K562 (cell line): ENCODE data around the gene PPP2R5A. TPM values are rescaled to one million over a fixed set of nuclear protein-coding genes. Genes with fewer than 3 reads are reported as not detected.
A peak's percentile ranks its signal among the peaks of the same experiment; 100 is the strongest.

Experiments used
- FOXK2 ChIP-seq, 2 experiments: fragments of 450-650 bp; IDR thresholded peaks in 1 of 2; conservative IDR thresholded peaks in 1 of 2; 2 replicates each; pipeline ENCODE4 v1.6.1; 2016; ENCODE audit warnings: low read depth in 2 of 2, mild to moderate bottlenecking in 1 of 2
- MCM2 ChIP-seq: fragments of 450-650 bp; IDR thresholded peaks from 2 replicates; pipeline ENCODE4 v1.6.1; 2017; ENCODE audit warnings: low read depth, mild to moderate bottlenecking
- MTA2 ChIP-seq: fragments of 450-650 bp; IDR thresholded peaks from 2 replicates; pipeline ENCODE4 v1.6.1; 2016; ENCODE audit warnings: low read depth
- NCOR1 ChIP-seq: fragments of 450-650 bp; IDR thresholded peaks from 2 replicates; pipeline ENCODE4 v1.6.1; 2016; ENCODE audit warnings: mild to moderate bottlenecking, moderate library complexity
- RFX7 ChIP-seq: fragments of 250-450 bp; sonication (Bioruptor Pico); IDR thresholded peaks from 2 replicates; pipeline ENCODE4 v1.5.1; 2021; ENCODE audit warnings: mild to moderate bottlenecking
- SMC3 ChIP-seq: conservative IDR thresholded peaks from 2 replicates; pipeline ENCODE4 v1.6.1; 2011; ENCODE audit warnings: low read depth, low read length, improper control_type of control experiment; ENCODE audit not compliant: insufficient read depth
- SREBF2 ChIP-seq: sonication (generic); formaldehyde crosslinking; IDR thresholded peaks from 2 replicates; pipeline ENCODE4 v1.4.0; 2020; ENCODE audit warnings: mild to moderate bottlenecking, missing genetic modification reagents
- TOE1 ChIP-seq, 2 experiments: fragments of 450-650 bp in 1 of 2; sonication (generic) in 1 of 2; formaldehyde crosslinking in 1 of 2; IDR thresholded peaks; 2 replicates each; pipeline versions ENCODE4 v1.7.1 to v1.8.0; 2016 to 2022; ENCODE audit warnings: borderline replicate concordance in 2 of 2, mild to moderate bottlenecking in 2 of 2, antibody characterized with exemption in 1 of 2, inconsistent platforms in 1 of 2, low read depth in 1 of 2, missing genetic modification reagents in 1 of 2, moderate library complexity in 1 of 2
- ZNF232 ChIP-seq: sonication (generic); formaldehyde crosslinking; IDR thresholded peaks from 2 replicates; pipeline ENCODE4 v1.8.0; 2022; ENCODE audit warnings: mild to moderate bottlenecking, missing genetic modification reagents
- polyA plus RNA-seq, 8 experiments: library from polyadenylated mRNA; depleted of rRNA in 4 of 8; stranded (reverse) in 5 of 8; unstranded in 3 of 8; fragments of >200 nt; fragmentation: Nextera tagmentation in 2 of 8; fragmentation: Illumina TruSeq in 1 of 8; extraction: Ambion mirVana in 2 of 8; extraction: Trizol in 1 of 8; gene quantifications; 2 replicates each; pipeline versions ENCODE4 v1.2.1 to v1.2.3, GENCODE V29; 2011 to 2014; ENCODE audit warnings: inconsistent platforms in 1 of 8, missing spikeins in 1 of 8
- total RNA-seq, 7 experiments: library from RNA; depleted of rRNA in 6 of 7; stranded (reverse); fragments of >200 nt in 6 of 7; fragmentation: Illumina TruSeq in 2 of 7; extraction: Trizol in 2 of 7; gene quantifications; 2 replicates each; pipeline versions ENCODE4 v1.2.1 to v1.2.3, GENCODE V29; 2011 to 2021; ENCODE audit warnings: low replicate concordance in 1 of 7
- TF ChIP-seq, protein P1 (sequence below): fragments of 250-450 bp; sonication (Bioruptor Pico); IDR thresholded peaks from 2 replicates; pipeline ENCODE4 v1.5.0; 2021; ENCODE audit warnings: mild to moderate bottlenecking, moderate library complexity
- TF ChIP-seq, protein P2 (sequence below), 2 experiments: fragments of 450-650 bp; formaldehyde crosslinking in 1 of 2; IDR thresholded peaks; 2 replicates each; pipeline versions ENCODE4 v1.4.0 to v1.6.1; 2014 to 2020; ENCODE audit warnings: mild to moderate bottlenecking in 2 of 2, borderline replicate concordance in 1 of 2, low read depth in 1 of 2
- TF ChIP-seq, protein P3 (sequence below): fragments of 450-650 bp; IDR thresholded peaks from 2 replicates; pipeline ENCODE4 v1.6.1; 2018; ENCODE audit warnings: mild to moderate bottlenecking, low read depth; ENCODE audit not compliant: partially characterized antibody
- TF ChIP-seq, protein P4 (sequence below): sonication (generic); formaldehyde crosslinking; IDR thresholded peaks from 2 replicates; pipeline ENCODE4 v1.9.0; 2022; ENCODE audit warnings: mild to moderate bottlenecking, missing genetic modification reagents

The PPP2R5A gene
- total and polyA plus RNA-seq, 9 of the 15 experiments (the other 6 are each of a cell fraction or from before 2014, with no cell fraction given) = 26.9 to 106 (median 64.3) TPM

DNA sequence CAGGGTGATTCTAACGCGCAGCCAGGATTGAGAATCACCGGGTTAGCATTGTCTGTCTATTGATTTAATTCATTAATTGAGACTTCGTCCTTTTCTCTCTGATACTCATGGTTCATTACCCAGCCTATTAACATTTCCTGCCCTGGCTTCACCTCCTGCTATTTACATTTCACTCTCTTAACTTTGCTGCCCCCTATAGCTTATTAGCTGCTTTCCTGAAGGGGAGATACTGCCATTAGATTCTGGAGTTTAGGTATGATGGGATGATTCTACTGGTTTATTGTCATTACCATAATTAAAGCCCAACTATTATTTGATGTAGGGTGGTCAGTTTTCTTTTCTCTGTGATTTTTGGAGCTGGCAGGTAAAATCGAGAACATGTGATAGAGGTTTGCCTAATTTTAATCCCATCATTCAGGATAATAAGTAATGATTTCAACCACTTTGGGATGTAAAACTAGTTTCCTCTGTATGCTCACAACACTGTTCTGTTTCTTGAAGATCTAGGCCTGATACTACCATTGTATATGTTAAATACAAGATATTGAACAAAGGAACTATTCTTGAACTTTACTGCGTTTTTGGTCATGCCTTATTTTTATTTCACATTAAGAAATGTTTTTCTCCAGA, 6.4 kb downstream of the PPP2R5A start (continued):
- TF ChIP-seq MTA2 = no peak
- peak; percentile 53; the same call in 1 of the 2 replicates for TF ChIP-seq SMC3
- TF ChIP-seq, protein P1, sequence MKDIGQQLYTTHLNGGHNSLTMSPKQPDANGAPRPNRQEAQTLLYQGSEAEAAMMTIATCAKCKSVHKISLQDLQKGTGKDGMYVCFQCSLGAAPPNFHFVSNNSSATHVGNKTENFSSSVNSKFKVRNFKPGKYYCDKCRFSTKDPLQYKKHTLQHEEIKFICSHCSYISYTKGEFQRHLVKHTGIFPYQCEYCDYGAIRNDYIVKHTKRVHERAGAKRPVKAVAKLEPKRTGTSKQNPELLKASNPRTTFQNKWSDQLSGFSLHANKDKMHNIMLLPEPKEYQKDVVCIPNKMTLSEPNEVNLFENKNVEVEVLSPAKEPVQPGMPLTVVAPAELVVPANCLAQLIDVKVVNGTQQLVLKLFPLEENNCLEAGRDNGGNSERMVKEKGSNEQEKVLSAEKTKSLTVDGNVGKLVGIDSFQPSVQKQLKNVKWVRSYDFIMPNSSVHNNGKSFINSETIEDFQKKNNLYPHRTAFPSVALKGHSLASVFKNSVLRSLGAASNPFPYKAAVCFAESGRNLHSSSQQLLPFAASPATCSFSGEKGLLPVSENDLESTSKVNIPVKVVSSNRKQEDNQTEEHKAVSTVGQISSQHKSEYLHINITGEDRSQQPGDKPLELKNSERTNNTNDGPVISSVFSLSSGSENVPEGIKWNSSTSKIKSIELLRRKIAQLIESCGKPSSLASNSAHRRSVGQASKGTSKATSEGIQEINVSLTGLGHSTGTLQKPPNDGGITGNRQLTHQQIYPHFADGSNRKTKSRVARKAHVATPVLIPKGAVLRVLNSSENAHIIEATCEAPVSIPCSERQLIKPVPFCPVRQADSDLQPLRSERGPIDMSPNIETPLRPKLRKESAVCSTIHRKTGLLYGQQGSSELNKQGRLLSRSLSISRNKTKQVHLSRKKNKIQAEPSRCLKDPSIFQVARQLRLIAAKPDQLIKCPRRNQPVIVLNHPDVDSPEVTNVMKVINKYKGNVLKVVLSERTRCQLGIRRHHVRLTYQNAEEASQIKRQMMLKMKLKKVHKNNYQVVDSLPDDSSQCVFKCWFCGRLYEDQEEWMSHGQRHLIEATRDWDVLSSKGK = no peak
- TF ChIP-seq, protein P2, sequence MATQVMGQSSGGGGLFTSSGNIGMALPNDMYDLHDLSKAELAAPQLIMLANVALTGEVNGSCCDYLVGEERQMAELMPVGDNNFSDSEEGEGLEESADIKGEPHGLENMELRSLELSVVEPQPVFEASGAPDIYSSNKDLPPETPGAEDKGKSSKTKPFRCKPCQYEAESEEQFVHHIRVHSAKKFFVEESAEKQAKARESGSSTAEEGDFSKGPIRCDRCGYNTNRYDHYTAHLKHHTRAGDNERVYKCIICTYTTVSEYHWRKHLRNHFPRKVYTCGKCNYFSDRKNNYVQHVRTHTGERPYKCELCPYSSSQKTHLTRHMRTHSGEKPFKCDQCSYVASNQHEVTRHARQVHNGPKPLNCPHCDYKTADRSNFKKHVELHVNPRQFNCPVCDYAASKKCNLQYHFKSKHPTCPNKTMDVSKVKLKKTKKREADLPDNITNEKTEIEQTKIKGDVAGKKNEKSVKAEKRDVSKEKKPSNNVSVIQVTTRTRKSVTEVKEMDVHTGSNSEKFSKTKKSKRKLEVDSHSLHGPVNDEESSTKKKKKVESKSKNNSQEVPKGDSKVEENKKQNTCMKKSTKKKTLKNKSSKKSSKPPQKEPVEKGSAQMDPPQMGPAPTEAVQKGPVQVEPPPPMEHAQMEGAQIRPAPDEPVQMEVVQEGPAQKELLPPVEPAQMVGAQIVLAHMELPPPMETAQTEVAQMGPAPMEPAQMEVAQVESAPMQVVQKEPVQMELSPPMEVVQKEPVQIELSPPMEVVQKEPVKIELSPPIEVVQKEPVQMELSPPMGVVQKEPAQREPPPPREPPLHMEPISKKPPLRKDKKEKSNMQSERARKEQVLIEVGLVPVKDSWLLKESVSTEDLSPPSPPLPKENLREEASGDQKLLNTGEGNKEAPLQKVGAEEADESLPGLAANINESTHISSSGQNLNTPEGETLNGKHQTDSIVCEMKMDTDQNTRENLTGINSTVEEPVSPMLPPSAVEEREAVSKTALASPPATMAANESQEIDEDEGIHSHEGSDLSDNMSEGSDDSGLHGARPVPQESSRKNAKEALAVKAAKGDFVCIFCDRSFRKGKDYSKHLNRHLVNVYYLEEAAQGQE (IDR thresholded peaks at IDR 0.05; ENCODE audit: borderline replicate concordance) = peak; percentile 84
- TF ChIP-seq, protein P2 (CRISPR knock-in tag; IDR thresholded peaks at IDR 0.05; ENCODE audit: low read depth) = no peak
- 0 out of 2 replicates have a peak, but pooled peaks have one; percentile 11 for TF ChIP-seq TOE1 (IDR thresholded peaks at IDR 0.05; ENCODE audit: borderline replicate concordance)
- no peak for TF ChIP-seq TOE1 (CRISPR knock-in tag; IDR thresholded peaks at IDR 0.05; ENCODE audit: borderline replicate concordance, low read depth)
- TF ChIP-seq MCM2 = no peak
- TF ChIP-seq, protein P3, sequence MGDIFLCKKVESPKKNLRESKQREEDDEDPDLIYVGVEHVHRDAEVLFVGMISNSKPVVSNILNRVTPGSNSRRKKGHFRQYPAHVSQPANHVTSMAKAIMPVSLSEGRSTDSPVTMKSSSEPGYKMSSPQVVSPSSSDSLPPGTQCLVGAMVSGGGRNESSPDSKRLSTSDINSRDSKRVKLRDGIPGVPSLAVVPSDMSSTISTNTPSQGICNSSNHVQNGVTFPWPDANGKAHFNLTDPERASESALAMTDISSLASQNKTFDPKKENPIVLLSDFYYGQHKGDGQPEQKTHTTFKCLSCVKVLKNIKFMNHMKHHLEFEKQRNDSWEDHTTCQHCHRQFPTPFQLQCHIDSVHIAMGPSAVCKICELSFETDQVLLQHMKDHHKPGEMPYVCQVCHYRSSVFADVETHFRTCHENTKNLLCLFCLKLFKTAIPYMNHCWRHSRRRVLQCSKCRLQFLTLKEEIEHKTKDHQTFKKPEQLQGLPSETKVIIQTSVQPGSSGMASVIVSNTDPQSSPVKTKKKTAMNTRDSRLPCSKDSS = no peak
- peak; percentile 100 for TF ChIP-seq ZNF232 (CRISPR knock-in tag)
- 0 out of 2 replicates have a peak, but pooled peaks have one; percentile 20 for TF ChIP-seq RFX7 (CRISPR knock-in tag)
- TF ChIP-seq SREBF2 (CRISPR knock-in tag) = no peak
- no peak for TF ChIP-seq NCOR1
- TF ChIP-seq FOXK2 (conservative IDR thresholded peaks at IDR 0.05 in 1 of 2, IDR thresholded peaks at IDR 0.05 in 1 of 2; ENCODE audit: low read depth in 2 of 2) = peak; percentile 94 to 96
- TF ChIP-seq, protein P4, sequence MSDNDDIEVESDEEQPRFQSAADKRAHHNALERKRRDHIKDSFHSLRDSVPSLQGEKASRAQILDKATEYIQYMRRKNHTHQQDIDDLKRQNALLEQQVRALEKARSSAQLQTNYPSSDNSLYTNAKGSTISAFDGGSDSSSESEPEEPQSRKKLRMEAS (CRISPR knock-in tag) = no peak
